ENCODE results near the gene C22orf42.
"Not testable (repeated sequence)": the region's sequence is repeated elsewhere in the genome, so short reads cannot be mapped to it uniquely, and the experiment has no call there.

The C22orf42 gene

DNA sequence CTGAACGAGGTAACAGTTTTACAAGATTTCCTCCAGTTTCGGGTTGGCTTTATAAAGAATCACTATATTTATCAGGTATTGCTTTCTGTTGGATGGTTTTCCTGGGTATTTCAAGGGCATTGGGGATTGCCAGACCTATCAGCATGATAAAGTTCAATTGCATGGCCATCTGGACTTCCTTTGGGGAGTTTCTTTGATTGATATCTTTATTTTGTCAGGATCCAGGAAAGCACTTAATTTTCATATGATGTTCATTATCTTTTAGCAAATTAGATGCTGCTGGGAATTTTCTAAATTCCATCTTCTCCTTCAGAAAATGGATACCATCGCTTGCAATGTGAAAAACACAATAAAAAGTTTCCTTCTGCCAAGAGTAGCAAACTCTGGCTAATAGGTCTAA lies 24.5 kb upstream of the C22orf42 start:
- no peak for DNase-seq

DNA sequence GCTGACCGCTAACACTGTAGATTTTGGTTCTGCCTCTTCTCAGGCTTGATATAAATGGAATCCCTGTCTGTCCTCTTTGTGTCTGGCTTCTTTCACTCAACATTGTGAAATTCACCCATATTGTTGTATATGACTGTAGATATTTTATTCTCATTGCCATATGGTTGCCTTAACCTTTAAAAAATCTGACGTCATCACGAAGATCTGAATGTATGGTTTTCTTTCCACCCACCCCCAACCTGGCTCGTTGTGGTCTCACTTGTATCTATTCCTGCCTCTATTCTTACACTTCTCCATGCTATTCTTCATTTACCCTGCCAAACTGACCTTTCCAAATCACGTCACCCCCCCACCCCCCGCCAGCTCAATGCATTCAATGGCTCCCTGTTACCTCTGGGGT lies 21.9 kb upstream of the C22orf42 start:
- DNase-seq: no peak

DNA sequence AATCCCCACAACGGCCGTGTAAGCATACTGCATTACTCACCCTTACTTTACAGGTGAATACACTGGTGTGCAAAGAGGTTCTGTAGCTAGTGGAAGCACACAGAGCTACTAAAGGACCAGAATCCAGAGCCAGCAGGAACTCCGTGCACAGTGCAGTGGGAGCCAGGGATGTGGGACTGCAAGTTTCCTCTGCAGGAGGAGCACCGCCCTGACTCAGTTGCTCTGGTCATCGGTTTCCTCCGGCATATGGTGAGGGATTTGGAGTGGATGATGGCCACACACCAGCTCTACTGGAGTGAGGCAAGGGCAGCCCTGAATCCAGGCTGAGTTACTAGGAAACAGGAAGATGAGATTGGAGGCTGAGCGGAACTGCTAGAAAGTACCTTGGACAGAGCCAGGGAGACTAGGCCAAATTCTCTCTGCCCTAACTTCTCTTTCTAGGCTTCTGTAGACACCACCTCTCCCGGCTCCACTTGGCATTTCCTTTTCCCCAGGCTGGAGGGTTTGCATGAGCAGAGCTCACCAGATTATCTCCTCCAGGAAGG lies 18.2 kb upstream of the C22orf42 start:
- DNase-seq: no peak

DNA sequence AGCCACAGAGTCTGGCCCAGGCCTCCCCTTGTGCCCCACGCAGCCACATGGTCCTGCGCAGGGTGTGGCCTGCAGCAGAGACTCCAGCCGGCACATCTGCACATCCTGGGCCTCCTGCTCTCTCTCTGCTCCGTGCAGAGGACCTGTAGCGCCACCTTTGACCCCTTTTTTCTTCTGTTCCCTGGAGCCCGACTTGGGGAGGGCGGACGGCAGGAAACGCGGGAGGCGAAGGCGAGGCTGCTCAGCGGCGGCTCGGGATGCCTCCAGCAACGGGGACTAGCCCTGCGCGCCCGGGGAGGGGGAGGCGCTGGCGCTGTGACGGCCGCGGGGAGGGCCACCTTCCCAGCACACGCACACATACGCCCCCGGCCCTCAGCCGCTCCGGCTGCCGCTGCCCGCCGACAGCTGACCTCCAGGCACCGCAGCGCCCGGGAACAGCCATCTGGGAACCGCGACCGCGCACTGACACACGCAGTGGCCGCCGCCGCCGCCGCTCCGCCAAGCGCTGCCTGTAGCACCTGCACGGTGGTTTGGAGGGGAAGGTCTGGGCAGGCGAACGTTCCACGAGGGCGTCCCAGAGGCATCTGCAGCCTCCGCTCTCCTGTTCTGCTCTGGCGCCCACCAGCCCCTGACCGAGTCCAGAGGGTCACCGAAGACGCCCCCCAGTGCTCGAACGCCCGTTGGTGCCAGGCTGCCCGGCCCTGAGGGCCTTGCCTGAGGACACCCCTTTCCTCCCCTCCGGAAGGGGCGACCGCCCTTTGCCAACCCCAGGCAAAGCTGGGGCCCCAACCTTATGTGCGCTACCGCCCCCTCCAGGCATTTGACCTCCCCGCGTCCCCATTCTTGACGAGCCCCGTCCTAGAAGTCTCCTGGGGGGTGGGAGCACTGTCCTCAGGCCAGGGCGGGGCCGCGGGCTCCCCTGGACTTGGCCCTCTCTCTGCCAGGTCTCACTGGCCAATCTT lies 16.9 kb upstream of the C22orf42 start:
- no peak for DNase-seq

DNA sequence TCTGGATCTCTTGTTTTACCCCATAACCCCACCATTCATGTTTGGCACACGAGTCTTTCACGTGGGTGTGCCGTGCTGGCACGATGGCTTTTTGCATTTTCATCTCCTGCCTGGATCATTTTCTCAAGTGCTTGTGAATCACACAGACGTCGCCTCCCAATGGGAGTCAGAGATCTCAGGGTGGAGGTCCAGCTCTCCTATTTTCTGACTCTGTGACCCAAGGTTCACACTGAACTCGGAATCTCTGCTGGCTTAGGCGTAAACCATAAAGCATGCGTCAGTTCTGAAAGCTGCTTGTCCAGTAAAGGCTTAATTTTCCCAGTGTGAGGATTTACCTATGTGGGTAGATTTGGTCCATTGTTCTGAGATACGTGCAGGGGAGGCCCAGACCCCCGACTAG lies 16.0 kb upstream of the C22orf42 start:
- DNase-seq: no peak

DNA sequence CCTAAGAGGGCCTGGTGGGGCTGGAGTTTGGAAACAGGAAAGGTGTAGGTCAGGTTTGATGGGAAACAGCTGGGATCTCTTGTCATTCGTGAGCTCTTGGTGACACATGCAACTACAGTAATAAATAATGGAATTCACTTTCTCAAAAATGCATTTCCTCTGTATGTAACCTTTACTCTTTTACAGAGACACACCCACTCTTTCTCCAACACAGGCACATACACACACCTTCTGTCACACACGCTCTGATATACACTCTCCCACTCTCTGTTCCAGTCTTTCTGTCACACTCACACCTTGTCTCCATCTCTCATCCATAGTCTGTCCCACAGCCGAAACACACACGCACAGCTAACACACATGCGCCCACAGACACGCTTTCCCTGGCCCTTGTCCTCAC lies 6.6 kb upstream of the C22orf42 start:
- no peak for DNase-seq

DNA sequence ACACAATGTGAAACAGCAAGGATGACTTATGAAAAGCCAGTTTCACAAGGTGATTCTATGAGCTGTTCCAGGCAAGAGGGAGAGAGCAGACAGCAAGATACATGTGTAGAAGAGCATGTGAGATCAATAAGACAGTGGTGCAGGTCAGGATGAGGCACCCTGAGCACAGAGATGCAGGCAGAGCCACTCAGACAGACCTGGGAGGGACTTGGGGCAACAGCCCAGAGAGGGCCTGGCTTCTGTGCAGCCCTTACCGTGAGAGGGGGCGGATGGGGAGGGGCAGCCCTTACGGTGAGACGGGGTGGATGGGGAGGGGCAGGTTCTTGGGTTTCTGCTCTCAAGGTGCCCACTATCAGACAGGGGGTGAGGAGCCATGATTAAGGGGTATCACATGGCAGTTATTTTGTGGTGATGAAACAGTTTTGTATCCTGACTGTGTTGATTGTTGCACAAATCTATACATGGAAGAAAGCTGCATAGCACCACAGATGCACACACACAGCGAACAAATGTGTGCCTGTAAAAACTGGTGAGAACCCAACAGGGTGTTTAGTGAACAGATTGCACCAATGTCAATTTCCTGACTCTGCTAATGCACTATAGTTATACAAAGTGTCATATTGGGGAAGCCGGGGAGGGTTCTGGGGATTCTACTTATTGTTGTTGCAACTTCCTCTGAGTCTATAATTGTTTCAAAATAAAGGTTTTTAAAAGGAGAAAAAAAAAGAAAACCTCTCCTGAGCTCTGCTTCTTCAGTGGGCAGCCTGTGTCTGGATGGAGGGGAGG lies 5.2 kb upstream of the C22orf42 start:
- DNase-seq: no peak

DNA sequence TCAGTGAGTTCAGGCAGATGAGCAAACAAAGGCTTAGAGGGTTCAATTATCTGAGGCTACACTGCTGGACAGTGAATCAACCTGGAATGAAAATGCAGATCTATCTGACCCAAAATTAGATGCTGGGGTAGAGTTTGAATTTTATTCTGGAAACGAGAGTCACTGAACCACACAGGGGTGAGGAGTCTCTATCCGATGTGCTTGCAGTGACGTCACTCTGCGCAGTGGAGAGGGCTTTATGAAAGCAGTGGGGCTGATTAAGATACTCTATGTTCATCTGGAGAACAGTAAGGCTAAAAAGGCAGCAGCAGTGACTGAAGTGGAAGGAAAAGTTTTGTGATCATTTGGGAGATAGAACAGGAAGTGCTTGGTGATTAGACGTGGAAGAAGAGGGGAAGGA lies 1.3 kb upstream of the C22orf42 start:
- not testable (repeated sequence) for DNase-seq

DNA sequence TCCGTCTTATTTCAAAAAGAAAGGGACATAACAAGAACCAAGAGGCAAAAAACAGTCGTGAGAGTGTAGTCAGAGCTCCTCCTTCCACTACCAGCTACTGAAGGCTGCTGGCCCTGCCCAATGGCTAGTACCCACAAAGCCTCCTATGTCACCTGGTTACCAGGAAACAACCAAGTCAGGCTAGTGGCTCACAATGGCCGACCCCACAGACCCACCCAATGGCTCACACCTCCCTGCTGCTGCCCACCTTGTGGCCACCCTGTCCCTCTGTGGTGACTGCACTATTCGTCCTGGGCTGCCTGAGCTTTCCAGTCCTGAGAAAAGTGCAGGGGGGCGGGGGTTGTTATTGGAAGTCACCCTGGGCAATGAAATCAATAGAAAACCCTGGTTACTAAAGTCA lies 1.5 kb downstream of the C22orf42 start:
- not testable (repeated sequence) for DNase-seq

DNA sequence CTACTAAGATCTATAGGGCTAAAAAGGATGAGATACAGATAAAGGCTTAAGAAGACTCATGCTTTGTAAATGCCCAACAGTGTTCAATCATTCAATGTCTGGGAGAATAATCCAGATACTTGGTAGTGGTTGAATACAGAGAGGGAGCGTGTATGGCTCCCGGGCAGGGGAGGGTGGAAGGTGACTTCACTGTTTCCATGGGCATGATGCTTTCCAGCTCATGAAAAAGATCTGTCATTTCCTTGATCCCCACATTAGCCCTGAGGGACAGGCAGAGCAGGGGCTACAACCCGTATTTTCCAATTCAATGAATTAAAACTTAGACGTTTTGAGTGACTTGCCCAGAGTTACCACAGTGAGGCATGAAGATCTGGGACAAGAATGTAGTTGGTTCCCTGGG lies 4.4 kb downstream of the C22orf42 start:
- DNase-seq: not testable (repeated sequence)

DNA sequence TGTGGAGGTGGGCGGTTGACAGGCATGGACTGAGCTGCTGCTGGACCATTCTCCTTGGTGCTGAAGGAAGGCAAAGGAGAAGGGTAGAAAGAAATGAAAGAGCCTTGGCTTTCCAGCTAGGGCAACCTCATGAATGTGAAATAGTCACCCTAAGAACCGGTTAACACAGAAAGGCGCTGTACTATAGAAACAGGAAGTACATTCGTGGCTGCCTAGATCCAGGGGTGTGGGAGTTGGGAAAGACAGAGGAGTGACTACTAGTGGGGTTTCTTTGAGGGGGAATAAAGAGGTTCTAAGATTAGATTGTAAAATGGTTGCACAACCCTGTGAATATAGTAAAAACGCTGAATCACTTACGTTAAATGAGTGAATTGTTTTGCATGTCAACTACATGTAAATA lies 7.5 kb downstream of the C22orf42 start:
- not testable (repeated sequence) for DNase-seq

DNA sequence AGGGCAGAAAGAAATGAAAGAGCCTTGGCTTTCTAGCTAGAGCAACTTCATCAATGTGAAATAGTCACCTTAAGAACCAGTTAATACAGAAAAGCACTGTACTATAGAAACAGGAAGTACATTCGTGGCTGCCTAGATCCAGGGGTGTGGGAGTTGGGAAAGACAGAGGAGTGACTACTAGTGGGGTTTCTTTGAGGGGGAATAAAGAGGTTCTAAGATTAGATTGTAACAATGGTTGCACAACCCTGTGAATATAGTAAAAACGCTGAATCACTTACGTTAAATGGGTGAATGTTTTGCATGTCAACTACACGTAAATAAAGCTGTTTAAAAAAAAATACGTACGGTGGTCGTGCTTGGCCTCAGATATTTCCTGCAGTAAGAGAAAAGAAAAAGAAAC lies 8.5 kb downstream of the C22orf42 start:
- not testable (repeated sequence) for DNase-seq

DNA sequence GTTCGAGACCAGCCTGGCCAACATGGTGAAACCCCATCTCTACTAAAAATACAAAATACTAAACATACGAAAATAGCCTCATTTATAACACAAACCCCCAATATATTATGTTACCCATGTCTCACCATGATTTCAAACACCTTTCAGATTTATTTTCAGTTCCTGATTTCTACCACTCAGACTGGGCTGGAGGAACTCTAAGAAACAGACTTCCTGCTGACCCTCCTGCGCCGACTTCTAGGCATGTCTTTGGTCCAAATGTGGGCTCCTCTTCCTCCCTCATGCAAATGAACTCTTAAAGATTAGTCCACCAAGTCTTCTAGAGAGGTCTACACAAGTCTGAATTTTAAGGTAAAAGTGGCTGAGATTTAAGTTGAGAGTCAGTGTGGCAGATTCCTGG lies 10.7 kb downstream of the C22orf42 start:
- not testable (repeated sequence) for DNase-seq

DNA sequence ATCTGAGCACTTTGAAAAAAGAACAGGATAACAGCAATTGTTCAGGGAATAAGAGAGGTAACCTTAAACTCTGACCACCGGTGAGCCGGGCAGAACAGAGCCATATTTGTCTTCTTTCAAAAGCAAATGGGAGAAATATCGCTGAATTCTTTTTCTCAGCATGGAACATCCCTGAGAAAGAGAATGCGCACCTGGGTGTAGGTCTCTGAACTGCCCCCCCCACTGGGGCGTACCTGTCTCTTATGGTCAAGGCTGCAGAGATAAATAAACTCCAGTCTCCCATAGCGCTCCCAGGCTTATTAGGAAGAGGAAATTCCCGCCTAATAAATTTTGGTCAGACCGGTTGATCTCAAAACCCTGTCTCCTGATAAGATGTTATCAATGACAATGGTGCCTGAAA lies 12.0 kb downstream of the C22orf42 start:
- not testable (repeated sequence) for DNase-seq

DNA sequence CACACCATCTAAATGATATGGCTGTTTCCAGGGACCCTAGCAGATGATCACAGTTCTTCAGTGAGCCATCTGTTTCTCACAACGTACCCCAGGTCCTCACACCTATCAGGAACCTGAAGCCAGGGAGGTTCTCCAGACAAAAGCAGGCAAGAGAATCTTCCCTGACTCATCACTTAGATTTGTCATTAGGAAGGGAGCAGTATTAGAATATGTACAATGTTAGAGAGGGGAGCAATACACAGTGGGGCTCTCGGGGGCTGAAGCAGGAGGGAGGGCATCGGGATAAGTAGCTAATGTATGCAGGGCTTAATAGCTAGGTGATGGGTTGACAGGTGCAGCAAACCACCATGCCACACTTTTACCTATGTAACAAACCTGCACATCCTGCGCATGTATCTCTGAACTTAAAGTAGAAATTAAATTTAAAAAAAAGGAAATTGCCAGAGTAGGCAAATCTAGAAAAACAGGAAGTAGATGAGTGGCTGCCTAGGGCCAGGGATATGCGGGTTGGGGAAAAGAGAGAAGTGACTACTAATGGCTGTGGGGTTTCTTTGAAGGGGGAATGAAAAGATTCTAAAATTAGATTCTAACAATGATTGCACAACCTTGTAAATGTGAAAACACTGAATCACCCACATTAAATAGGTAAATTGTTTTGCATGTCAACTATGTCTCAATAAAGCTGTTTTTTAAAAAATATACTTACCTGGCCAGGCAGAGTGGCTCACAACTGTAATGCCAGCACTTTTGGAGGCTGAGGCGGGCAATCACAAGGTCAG lies 14.4 kb downstream of the C22orf42 start:
- no peak for DNase-seq

DNA sequence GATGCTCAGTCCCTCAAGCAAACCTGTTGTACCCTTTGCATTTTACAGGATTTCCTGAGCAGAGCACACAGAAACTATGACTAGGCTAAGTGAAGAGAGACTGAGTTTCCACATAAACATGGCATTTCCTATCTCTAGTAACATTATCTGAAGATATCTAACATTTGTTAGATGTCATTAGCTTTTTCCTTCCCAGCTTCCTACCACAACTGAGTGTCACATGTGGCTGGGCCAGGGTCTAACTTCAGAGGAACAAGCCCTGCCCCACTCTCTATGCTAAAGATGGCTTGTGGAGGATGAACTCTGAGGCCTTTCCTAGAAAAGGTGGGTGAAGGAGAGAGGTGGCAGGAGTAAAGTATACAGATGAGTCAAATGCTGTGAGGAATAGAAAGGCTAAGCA lies 16.5 kb downstream of the C22orf42 start:
- no peak for DNase-seq

DNA sequence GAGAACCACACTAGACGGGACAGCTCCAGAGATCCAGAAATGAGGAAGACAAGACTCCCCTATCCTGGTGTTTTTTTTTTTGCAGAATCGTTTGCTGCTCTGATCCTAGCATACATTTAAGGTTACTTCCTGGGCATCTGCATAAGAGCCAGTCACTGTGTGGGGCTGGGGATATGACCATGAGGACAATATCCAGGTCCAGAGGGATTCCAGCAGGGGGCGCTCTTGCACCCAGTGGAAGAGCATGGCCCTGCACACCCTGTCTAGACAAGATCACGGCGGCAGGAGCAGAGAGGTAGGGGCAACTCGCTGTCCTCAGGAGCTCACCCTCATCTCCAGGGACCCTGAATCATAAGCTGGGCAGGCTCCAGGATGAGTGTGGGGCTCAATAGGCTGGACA lies 18.4 kb downstream of the C22orf42 start:
- DNase-seq: not testable (repeated sequence)

DNA sequence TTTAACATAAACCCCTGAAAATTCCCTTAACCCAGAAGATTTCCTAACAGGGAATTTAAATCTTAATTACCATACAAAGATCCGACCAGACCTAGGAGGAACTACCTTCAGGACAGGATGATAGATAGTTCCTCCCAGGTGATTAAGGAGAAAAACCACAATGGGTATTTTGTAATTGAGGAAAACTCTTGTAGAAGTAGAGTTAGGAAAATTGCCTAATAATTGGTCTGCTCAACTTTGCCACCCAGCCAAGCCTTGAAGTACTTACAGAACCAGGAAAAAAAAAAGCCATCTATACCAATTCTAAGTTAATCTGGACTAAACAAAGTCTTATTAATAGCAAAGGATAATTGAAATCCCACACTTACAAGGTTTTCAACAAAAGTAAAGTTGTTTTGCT lies 20.5 kb downstream of the C22orf42 start:
- not testable (repeated sequence) for DNase-seq

DNA sequence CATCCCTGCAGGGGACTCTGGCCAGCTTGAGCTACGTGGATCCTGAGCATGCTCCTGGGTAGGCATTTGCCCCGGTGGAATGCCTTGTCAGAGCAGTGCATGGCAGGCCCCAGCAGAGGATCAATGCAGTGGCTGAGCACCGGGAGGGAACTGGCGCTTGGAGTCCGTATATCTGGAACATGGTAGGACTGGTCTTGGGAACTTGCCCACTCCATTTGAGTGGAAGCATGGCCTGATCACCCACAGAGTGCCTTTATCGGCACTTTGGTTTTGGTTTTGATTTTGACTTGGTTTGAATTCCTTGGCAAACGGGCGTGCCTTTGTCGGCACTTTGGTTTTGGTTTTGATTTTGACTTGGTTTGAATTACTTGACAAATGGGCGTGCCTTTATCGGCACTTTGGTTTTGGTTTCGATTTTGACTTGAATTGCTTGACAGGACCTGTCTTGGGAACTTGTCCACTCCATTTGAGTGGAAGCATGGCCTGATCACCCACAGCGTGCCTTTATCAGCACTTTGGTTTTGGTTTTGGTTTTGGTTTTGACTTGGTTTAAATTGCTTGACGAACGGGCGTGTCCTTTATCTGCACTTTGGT lies 21.3 kb downstream of the C22orf42 start:
- not testable (repeated sequence) for DNase-seq

DNA sequence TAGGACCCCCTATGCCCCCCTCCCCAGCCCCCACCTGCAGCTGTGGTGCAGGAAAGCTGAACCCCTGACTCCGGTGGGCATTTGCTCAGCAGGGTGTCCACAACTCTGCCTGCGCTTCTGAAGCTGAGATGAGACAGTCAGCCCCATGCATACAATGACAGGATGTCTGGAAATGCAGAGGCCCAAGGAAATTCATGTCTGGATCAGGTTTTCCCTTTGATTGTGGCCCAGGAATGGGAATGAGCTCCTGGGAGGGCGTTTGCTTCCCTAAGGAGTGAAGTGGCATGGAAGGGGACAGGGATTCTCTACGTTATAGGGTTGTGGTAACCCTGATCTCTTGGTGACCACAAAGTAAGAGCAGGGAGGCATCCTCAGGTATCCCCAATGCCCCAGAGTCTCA lies 22.2 kb downstream of the C22orf42 start:
- not testable (repeated sequence) for DNase-seq

DNA sequence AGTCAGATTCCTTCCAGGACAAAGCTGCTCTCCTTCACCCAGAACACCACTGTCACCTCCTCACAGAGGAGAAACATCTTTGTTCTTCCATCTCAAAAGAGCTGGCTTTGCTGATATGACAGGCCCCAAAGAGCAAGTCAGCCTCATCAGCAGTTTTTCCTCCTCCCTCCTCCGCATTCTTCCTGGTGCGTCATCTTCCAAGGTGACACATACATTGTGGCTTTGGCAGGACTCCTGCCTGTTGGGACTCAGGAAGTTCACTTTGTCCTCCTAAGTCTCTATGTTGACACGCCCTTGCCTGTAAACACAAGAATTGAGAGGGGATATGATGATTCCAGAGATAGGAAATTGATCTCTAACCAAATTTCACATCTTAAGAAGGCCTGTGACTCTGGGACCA lies 23.1 kb downstream of the C22orf42 start:
- not testable (repeated sequence) for DNase-seq

DNA sequence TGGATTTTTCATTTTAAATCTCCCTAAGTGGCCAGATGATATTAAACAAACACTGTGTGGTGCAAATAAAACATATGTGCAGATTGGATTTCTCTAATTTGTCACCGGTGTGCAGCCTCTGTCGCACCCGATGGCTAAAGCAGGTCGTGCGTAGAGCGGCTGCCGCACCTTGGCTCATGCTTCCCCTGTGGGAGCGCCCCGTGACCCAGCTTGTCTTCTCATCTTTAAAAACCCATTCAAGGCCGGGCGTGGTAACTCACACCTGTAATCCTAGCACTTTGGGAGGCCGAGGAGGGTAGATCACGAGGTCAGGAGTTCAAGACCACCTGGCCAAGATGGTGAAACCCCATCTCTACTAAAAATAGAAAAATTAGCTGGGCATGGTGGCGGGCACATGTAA lies 24.3 kb downstream of the C22orf42 start:
- DNase-seq: not testable (repeated sequence)

All from DMS 273 treated with DMSO at 0.1 percent for 48 hours (cell line).